ENCODE measurements around the gene CLEC14A.

CLEC14A gene

GRCh38 chr14:38224338-38224737 is 31.6 kb downstream of the CLEC14A start:
- Mint-ChIP-seq H3K4me1 (no peaks in the 10 kb centered on the region), H3K4me3 (no peak overlapping the region), H3K9me3 (peaks cover 0 to 3% of the 10 kb centered on the region in 2 donors), H3K36me3 (no peaks in the 10 kb centered on the region), H3K27me3 (no peaks in the 10 kb centered on the region), H3K27ac (no peak overlapping the region)
- no peak for DNase-seq
- no peak for ATAC-seq (replicated peaks)

- no peaks in the 10 kb centered on the region for H3K4me1 Mint-ChIP-seq
- peaks cover 0 to 4% of the 10 kb centered on the region in 2 donors for H3K9me3 Mint-ChIP-seq
- no peak overlapping the region for H3K4me3 Mint-ChIP-seq
These were observed 34.8 kb downstream of the CLEC14A start for GRCh38 chr14:38221077-38221476.

GRCh38 chr14:38217553-38217952 is 38.3 kb downstream of the CLEC14A start:
- DNase-seq (no peak), ATAC-seq (replicated peaks) (no peak)
- Mint-ChIP-seq H3K9me3 (peaks cover 0 to 3% of the 10 kb centered on the region in 2 donors), H3K4me1 (no peaks in the 10 kb centered on the region), H3K27ac (no peak overlapping the region), H3K36me3 (no peaks in the 10 kb centered on the region), H3K4me3 (no peak overlapping the region), H3K27me3 (peaks cover 0 to 15% of the 10 kb centered on the region in 2 donors)

More at GRCh38 chr14:38221077-38221476, 34.8 kb downstream of the CLEC14A start:
- Mint-ChIP-seq H3K27ac (peak overlapping the region; percentile 62), H3K27me3 (peaks cover 0 to 6% of the 10 kb centered on the region in 2 donors), H3K36me3 (no peaks in the 10 kb centered on the region)
- DNase-seq (no peak), ATAC-seq (replicated peaks) (no peak)

GRCh38 chr14:38213001-38213400 is 42.9 kb downstream of the CLEC14A start:
- no peak overlapping the region for H3K4me3 Mint-ChIP-seq
- no peak overlapping the region for H3K27ac Mint-ChIP-seq
- H3K27me3 Mint-ChIP-seq = peaks cover 36 to 54% of the 10 kb centered on the region in 2 donors
- peaks cover 2 to 13% of the 10 kb centered on the region in 2 donors for H3K4me1 Mint-ChIP-seq
- ATAC-seq (replicated peaks) (no peak), DNase-seq (no peak)
- H3K9me3 Mint-ChIP-seq = peaks cover 0 to 1% of the 10 kb centered on the region in 2 donors
- peaks cover 1 to 5% of the 10 kb centered on the region in 2 donors for H3K36me3 Mint-ChIP-seq

- Mint-ChIP-seq H3K27me3 (peaks cover 44 to 63% of the 10 kb centered on the region in 2 donors), H3K9me3 (peaks cover 0 to 1% of the 10 kb centered on the region in 2 donors), H3K27ac (no peak overlapping the region), H3K4me1 (peaks cover 2 to 13% of the 10 kb centered on the region in 2 donors), H3K36me3 (peaks cover 1 to 5% of the 10 kb centered on the region in 2 donors), H3K4me3 (no peak overlapping the region)
- DNase-seq = no peak
- no peak for ATAC-seq (replicated peaks)
These were observed 43.8 kb downstream of the CLEC14A start for GRCh38 chr14:38212111-38212510.

- Mint-ChIP-seq H3K9me3 (peaks cover 0 to 1% of the 10 kb centered on the region in 2 donors), H3K4me3 (no peak overlapping the region), H3K4me1 (peaks cover 2 to 13% of the 10 kb centered on the region in 2 donors), H3K36me3 (peaks cover 1 to 5% of the 10 kb centered on the region in 2 donors), H3K27ac (no peak overlapping the region), H3K27me3 (peaks cover 44 to 60% of the 10 kb centered on the region in 2 donors)
- no peak for DNase-seq
- ATAC-seq (replicated peaks) = no peak
These were observed 44.6 kb downstream of the CLEC14A start for GRCh38 chr14:38211255-38211735.

- no peak for DNase-seq
- Mint-ChIP-seq H3K27me3 (peaks cover 48 to 65% of the 10 kb centered on the region in 2 donors), H3K9me3 (peaks cover 4% of the 10 kb centered on the region in 2 donors), H3K27ac (peak overlapping the region; percentile 67), H3K4me1 (peaks cover 2 to 13% of the 10 kb centered on the region in 2 donors), H3K36me3 (peaks cover 1 to 5% of the 10 kb centered on the region in 2 donors), H3K4me3 (no peak overlapping the region)
- no peak for ATAC-seq (replicated peaks)
These were observed 45.2 kb downstream of the CLEC14A start for GRCh38 chr14:38210587-38211216.

GRCh38 chr14:38209572-38210557 is 46.0 kb downstream of the CLEC14A start:
- H3K27ac Mint-ChIP-seq = peak overlapping the region; percentile 67
- H3K4me3 Mint-ChIP-seq = no peak overlapping the region
- H3K4me1 Mint-ChIP-seq = peaks cover 2 to 13% of the 10 kb centered on the region in 2 donors
- peaks cover 1 to 5% of the 10 kb centered on the region in 2 donors for H3K36me3 Mint-ChIP-seq
- ATAC-seq (replicated peaks) (no peak), DNase-seq (no peak)
- H3K27me3 Mint-ChIP-seq = peaks cover 48 to 66% of the 10 kb centered on the region in 2 donors
- H3K9me3 Mint-ChIP-seq = peaks cover 4% of the 10 kb centered on the region in 2 donors

- ATAC-seq (replicated peaks) (no peak), DNase-seq (no peak)
- H3K9me3 Mint-ChIP-seq = peaks cover 4% of the 10 kb centered on the region in 2 donors
- peaks cover 1 to 5% of the 10 kb centered on the region in 2 donors for H3K36me3 Mint-ChIP-seq
- peak overlapping the region; percentile 56 for H3K27ac Mint-ChIP-seq
- H3K27me3 Mint-ChIP-seq = peaks cover 48 to 56% of the 10 kb centered on the region in 2 donors
- H3K4me1 Mint-ChIP-seq = peaks cover 2 to 13% of the 10 kb centered on the region in 2 donors
- H3K4me3 Mint-ChIP-seq = peak overlapping the region in 1 of 2 donors; percentile 20
These were observed 47.0 kb downstream of the CLEC14A start for GRCh38 chr14:38208618-38209562.

GRCh38 chr14:38207736-38208617 is 47.9 kb downstream of the CLEC14A start, which contains the start of gene SSTR1:
SSTR1 (plus strand) TSS chr14:38207904; CDS start chr14:38209390, 1,486 bp downstream.
- peaks cover 4% of the 10 kb centered on the region in 2 donors for H3K9me3 Mint-ChIP-seq
- DNase-seq = no peak
- peak within 1 kb of the TSS; percentile 56 for H3K27ac Mint-ChIP-seq
- peaks cover 48 to 56% of the 10 kb centered on the region in 2 donors for H3K27me3 Mint-ChIP-seq
- peak within 1 kb of the TSS in 1 of 2 donors; percentile 20 for H3K4me3 Mint-ChIP-seq
- no peak for ATAC-seq (replicated peaks)
- peaks cover 1 to 5% of the 10 kb centered on the region in 2 donors for H3K36me3 Mint-ChIP-seq
- peaks cover 2 to 13% of the 10 kb centered on the region in 2 donors for H3K4me1 Mint-ChIP-seq

GRCh38 chr14:38207377-38207735 is 48.5 kb downstream of the CLEC14A start:
- no peak overlapping the region for H3K27ac Mint-ChIP-seq

GRCh38 chr14:38206689-38207376 is 49.1 kb downstream of the CLEC14A start:
- H3K27me3 Mint-ChIP-seq = peaks cover 46 to 53% of the 10 kb centered on the region in 2 donors

More at GRCh38 chr14:38207377-38207735, 48.5 kb downstream of the CLEC14A start:
- Mint-ChIP-seq H3K9me3 (peaks cover 4% of the 10 kb centered on the region in 2 donors), H3K4me1 (peaks cover 2 to 13% of the 10 kb centered on the region in 2 donors), H3K36me3 (peaks cover 1 to 5% of the 10 kb centered on the region in 2 donors), H3K27me3 (peaks cover 48 to 56% of the 10 kb centered on the region in 2 donors), H3K4me3 (no peak overlapping the region)
- DNase-seq (no peak), ATAC-seq (replicated peaks) (no peak)

More at GRCh38 chr14:38206689-38207376, 49.1 kb downstream of the CLEC14A start:
- Mint-ChIP-seq H3K27ac (no peak overlapping the region), H3K9me3 (peaks cover 4% of the 10 kb centered on the region in 2 donors), H3K36me3 (peaks cover 1 to 5% of the 10 kb centered on the region in 2 donors), H3K4me3 (no peak overlapping the region), H3K4me1 (peaks cover 2 to 13% of the 10 kb centered on the region in 2 donors)
- ATAC-seq (replicated peaks) = no peak
- no peak for DNase-seq

Measured in stimulated activated naive B cell treated with anti-CD40 and anti-IgM and Interleukin-4, amounts not matched to agents 10 μg/mL and 1 μg/mL and 100 μg/mL, for 72 hours (primary cell).